H9 (cell line): Measurements from ENCODE around the gene CCT7. TPM values are rescaled to one million over a fixed set of nuclear protein-coding genes. Genes with fewer than 3 reads are reported as not detected.
"Not testable (repeated sequence)": the region's sequence is repeated elsewhere in the genome, so short reads cannot be mapped to it uniquely, and the experiment has no call there.

Source experiments
- DNase-seq: peaks from one replicate; pipeline ENCODE4 v3.0.0-alpha.2; 2017
- H2AFZ ChIP-seq: one replicate; pipeline ENCODE4 v1.6.1; 2013; ENCODE audit warnings: mild to moderate bottlenecking, low read length, control low read depth, moderate library complexity
- H2AK5ac ChIP-seq: 2 replicates; pipeline ENCODE4 v1.6.1; 2013; ENCODE audit warnings: low read length, control low read depth, mixed read lengths; ENCODE audit not compliant: insufficient read length
- H2BK120ac ChIP-seq: one replicate; pipeline ENCODE4 v1.6.1; 2013; ENCODE audit warnings: low read depth, mild to moderate bottlenecking, low read length, control low read depth, inconsistent platforms; ENCODE audit not compliant: poor library complexity, severe bottlenecking
- H2BK12ac ChIP-seq: 2 replicates; pipeline ENCODE4 v1.6.1; 2013; ENCODE audit warnings: low read length, control low read depth, mixed read lengths, low read depth; ENCODE audit not compliant: insufficient read length
- H2BK15ac ChIP-seq: 2 replicates; pipeline ENCODE4 v1.6.1; 2013; ENCODE audit warnings: low read depth, low read length, control low read depth
- H2BK20ac ChIP-seq: one replicate; pipeline ENCODE4 v1.6.1; 2013; ENCODE audit warnings: low read depth, mild to moderate bottlenecking, low read length, control low read depth, inconsistent platforms; ENCODE audit not compliant: poor library complexity, severe bottlenecking
- H2BK5ac ChIP-seq: 2 replicates; pipeline ENCODE4 v1.6.1; 2013; ENCODE audit warnings: low read length, control low read depth, mixed read lengths; ENCODE audit not compliant: insufficient read length
- H3K14ac ChIP-seq: 2 replicates; pipeline ENCODE4 v1.6.1; 2013; ENCODE audit warnings: low read length, control low read depth; ENCODE audit not compliant: insufficient read depth
- H3K18ac ChIP-seq: 2 replicates; pipeline ENCODE4 v1.6.1; 2013; ENCODE audit warnings: low read depth, mild to moderate bottlenecking, mixed read lengths, low read length, control low read depth; ENCODE audit not compliant: insufficient read length
- H3K23ac ChIP-seq: 2 replicates; pipeline ENCODE4 v1.6.1; 2013; ENCODE audit warnings: low read length, control low read depth, mixed read lengths, low read depth; ENCODE audit not compliant: insufficient read length
- H3K23me2 ChIP-seq: 2 replicates; pipeline ENCODE4 v1.6.1; 2013; ENCODE audit warnings: low read depth, mild to moderate bottlenecking, mixed read lengths, low read length, control low read depth; ENCODE audit not compliant: insufficient read length, poor library complexity, severe bottlenecking
- H3K27ac ChIP-seq: 2 replicates; pipeline ENCODE4 v1.5.1; 2013; ENCODE audit warnings: low read length, control low read depth, mixed read lengths, low read depth; ENCODE audit not compliant: insufficient read length
- H3K27me3 ChIP-seq: 2 replicates; pipeline ENCODE4 v1.6.1; 2013; ENCODE audit warnings: low read length, control low read depth, inconsistent platforms; ENCODE audit not compliant: insufficient read depth
- H3K4ac ChIP-seq: 2 replicates; pipeline ENCODE4 v1.6.1; 2013; ENCODE audit warnings: low read depth, mild to moderate bottlenecking, control low read depth, inconsistent platforms, low read length, moderate library complexity
- H3K4me1 ChIP-seq: 2 replicates; pipeline ENCODE4 v1.6.1; 2013; ENCODE audit warnings: low read length, control low read depth, inconsistent platforms; ENCODE audit not compliant: insufficient read depth
- H3K4me2 ChIP-seq: 2 replicates; pipeline ENCODE4 v1.6.1; 2013; ENCODE audit warnings: low read length, control low read depth, mixed read lengths; ENCODE audit not compliant: insufficient read length, insufficient read depth
- H3K56ac ChIP-seq: 2 replicates; pipeline ENCODE4 v1.6.1; 2013; ENCODE audit warnings: low read depth, mild to moderate bottlenecking, mixed read lengths, low read length, control low read depth; ENCODE audit not compliant: insufficient read length
- H3K79me1 ChIP-seq: 2 replicates; pipeline ENCODE4 v1.6.1; 2013; ENCODE audit warnings: low read depth, mild to moderate bottlenecking, moderate library complexity, low read length, control low read depth, inconsistent platforms; ENCODE audit not compliant: insufficient read depth, poor library complexity, severe bottlenecking
- H3K79me2 ChIP-seq: 2 replicates; pipeline ENCODE4 v1.6.1; 2013; ENCODE audit warnings: low read length, control low read depth, inconsistent platforms; ENCODE audit not compliant: insufficient read depth
- H3K9ac ChIP-seq: 2 replicates; pipeline ENCODE4 v1.6.1; 2013; ENCODE audit warnings: low read length, control low read depth, mixed read lengths; ENCODE audit not compliant: insufficient read length; ENCODE audit errors: extremely low read depth
- H3K9me3 ChIP-seq: one replicate; pipeline ENCODE4 v1.6.1; 2013; ENCODE audit warnings: low read depth, low read length, inconsistent platforms; ENCODE audit not compliant: control insufficient read depth
- H3T11ph ChIP-seq: one replicate; pipeline ENCODE4 v1.6.1; 2013; ENCODE audit warnings: mild to moderate bottlenecking, low read length, control low read depth, inconsistent platforms
- H4K20me1 ChIP-seq: one replicate; pipeline ENCODE4 v1.6.1; 2013; ENCODE audit not compliant: control insufficient read depth, insufficient read length, insufficient read depth
- H4K5ac ChIP-seq: 2 replicates; pipeline ENCODE4 v1.6.1; 2013; ENCODE audit warnings: low read depth, mild to moderate bottlenecking, mixed read lengths, low read length, control low read depth; ENCODE audit not compliant: insufficient read length
- H4K8ac ChIP-seq: replicated peaks from 2 replicates; pipeline ENCODE4 v1.6.1; 2013; ENCODE audit warnings: low read length, control low read depth, mixed read lengths, low read depth; ENCODE audit not compliant: insufficient read length
- H4K91ac ChIP-seq: 2 replicates; pipeline ENCODE4 v1.6.1; 2013; ENCODE audit warnings: low read depth, mild to moderate bottlenecking, moderate library complexity, mixed read lengths, low read length, control low read depth; ENCODE audit not compliant: insufficient read length
- H3K27ac Mint-ChIP-seq, 3 experiments: 2 replicates in 2 of 3; 3 replicates in 1 of 3; pipeline ENCODE4 v1.8.0; 2020 to 2021; ENCODE audit warnings: mixed read lengths in 3 of 3, mild to moderate bottlenecking in 1 of 3, moderate library complexity in 1 of 3
- H3K27me3 Mint-ChIP-seq: 2 replicates; pipeline ENCODE4 v1.8.0; 2021; ENCODE audit warnings: low read depth, mild to moderate bottlenecking, moderate library complexity, mixed read lengths
- H3K36me3 Mint-ChIP-seq, 3 experiments: 2 replicates in 2 of 3; 3 replicates in 1 of 3; pipeline ENCODE4 v1.8.0; 2020 to 2021; ENCODE audit warnings: low read depth in 3 of 3, mixed read lengths in 3 of 3; ENCODE audit not compliant: insufficient read depth in 1 of 3
- H3K4me1 Mint-ChIP-seq, 2 experiments: 2 replicates each; pipeline ENCODE4 v1.8.0; 2020; ENCODE audit warnings: mixed read lengths in 2 of 2
- H3K4me3 Mint-ChIP-seq, 2 experiments: 2 replicates in 1 of 2; 3 replicates in 1 of 2; pipeline ENCODE4 v1.8.0; 2020 to 2021; ENCODE audit warnings: mild to moderate bottlenecking in 2 of 2, mixed read lengths in 2 of 2, moderate library complexity in 1 of 2
- H3K9me3 Mint-ChIP-seq, 2 experiments: 2 replicates in 1 of 2; 3 replicates in 1 of 2; pipeline ENCODE4 v1.8.0; 2020; ENCODE audit warnings: mild to moderate bottlenecking in 2 of 2, mixed read lengths in 2 of 2, moderate library complexity in 1 of 2
- CTCF ChIP-seq: fragments of 200-600 bp; sonication (generic); conservative IDR thresholded peaks from 3 replicates; pipeline ENCODE4 v1.8.0; 2021; ENCODE audit warnings: antibody characterized with exemption, mild to moderate bottlenecking
- WGBS: extraction: QIAGEN DNeasy Blood & Tissue Kit; methylation state at CpG from one replicate; pipeline ENCODE4 v1.1.7; 2013; ENCODE audit warnings: missing lambda C conversion rate, low lambda C conversion rate, mixed read lengths; ENCODE audit not compliant: insufficient read length; ENCODE audit errors: extremely low coverage; 5-methylcytosine and 5-hydroxymethylcytosine counted together
- total RNA-seq: library from RNA; stranded (reverse); gene quantifications from 2 replicates; pipeline ENCODE4 v1.2.1, GENCODE V29; 2021

Gene CCT7
- total RNA-seq, 1 experiment from 2014 or later, result 500 TPM

DNA sequence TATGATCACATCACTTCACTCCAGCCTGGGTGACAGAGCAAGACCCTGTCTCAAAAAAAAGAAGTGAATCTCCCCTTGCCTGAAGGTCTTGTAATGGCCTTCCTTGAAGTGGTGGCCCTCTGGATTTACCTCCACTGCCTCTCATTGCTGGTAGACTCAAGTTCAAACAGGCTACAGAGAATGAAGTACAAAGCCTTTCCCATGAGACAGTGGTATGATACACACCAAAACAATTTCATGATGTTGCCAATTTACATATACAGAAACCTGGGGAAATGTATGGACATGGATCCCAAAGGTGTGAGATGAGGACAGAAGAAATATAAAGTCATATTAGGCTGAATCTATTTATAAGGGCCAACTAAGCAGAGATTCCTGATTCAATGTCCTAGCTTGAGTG lies 36.5 kb upstream of the CCT7 start:
- H3K27me3 ChIP-seq, result no peaks in the 10 kb centered on the region; the same call in 1 of the 2 replicates
- H3K14ac ChIP-seq, result no peak overlapping the region
- Mint-ChIP-seq H3K4me1 (peaks cover 8 to 10% of the 10 kb centered on the region in 2 experiments), H3K4me3 (no peak overlapping the region), H3K27ac (no peak overlapping the region), H3K36me3 (peaks cover 0 to 4% (median 0%) of the 10 kb centered on the region in 3 experiments; a peak in 1 of 7 replicates), H3K9me3 (peaks cover 4 to 5% of the 10 kb centered on the region in 2 experiments; a peak in 4 of 5 replicates), H3K27me3 (peaks cover 44% of the 10 kb centered on the region)
- H3K4me2 ChIP-seq, result no peak overlapping the region
- H2BK20ac ChIP-seq, result no peak overlapping the region
- no peak overlapping the region for H3K9ac ChIP-seq
- no peak overlapping the region for H3K56ac ChIP-seq
- no peak overlapping the region for H3K4ac ChIP-seq
- no peak overlapping the region for H2BK12ac ChIP-seq
- no peaks in the 10 kb centered on the region for H3K79me1 ChIP-seq
- H4K91ac ChIP-seq, result no peak overlapping the region
- H3K27ac ChIP-seq, result no peak overlapping the region
- H4K8ac ChIP-seq, result no peak overlapping the region
- H3K23ac ChIP-seq, result no peak overlapping the region
- no peak overlapping the region for H2BK15ac ChIP-seq
- no peaks in the 10 kb centered on the region for H3K4me1 ChIP-seq
- H2BK120ac ChIP-seq, result no peak overlapping the region
- H3T11ph ChIP-seq, result no peak overlapping the region
- H3K23me2 ChIP-seq, result no peaks in the 10 kb centered on the region
- no peaks in the 10 kb centered on the region for H4K20me1 ChIP-seq
- no peak overlapping the region for H2AK5ac ChIP-seq
- H2BK5ac ChIP-seq, result no peak overlapping the region
- H3K79me2 ChIP-seq, result no peaks in the 10 kb centered on the region
- no peak overlapping the region for H2AFZ ChIP-seq
- DNase-seq, result no peak
- H4K5ac ChIP-seq, result no peak overlapping the region
- H3K18ac ChIP-seq, result no peak overlapping the region
- TF ChIP-seq CTCF, result no peak
- H3K9me3 ChIP-seq, result no peaks in the 10 kb centered on the region

DNA sequence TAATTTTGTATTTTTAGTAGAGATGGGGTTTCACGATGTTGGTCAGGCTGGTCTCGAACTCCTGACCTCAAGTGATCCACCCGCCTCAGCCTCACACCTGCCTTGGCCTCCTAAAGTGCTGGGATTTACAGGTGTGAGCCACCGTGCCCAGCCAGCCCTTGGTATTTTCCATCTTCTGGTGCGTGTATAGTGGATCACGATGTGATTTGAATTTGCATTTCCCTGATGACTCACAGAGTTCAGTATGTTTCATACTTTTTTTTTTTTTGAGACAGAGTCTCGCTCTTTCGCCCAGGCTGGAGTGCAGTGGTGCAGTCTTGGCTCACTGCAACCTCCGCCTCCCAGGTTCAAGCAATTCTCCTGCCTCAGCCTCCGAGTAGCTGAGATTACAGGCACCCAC lies 33.8 kb upstream of the CCT7 start:
- not testable (repeated sequence) for H2BK5ac ChIP-seq, H4K8ac ChIP-seq, H2AFZ ChIP-seq, H2AK5ac ChIP-seq, H3K4me3 Mint-ChIP-seq, H3T11ph ChIP-seq, H2BK120ac ChIP-seq, H3K23me2 ChIP-seq, H3K23ac ChIP-seq, H2BK12ac ChIP-seq, H3K4me1 ChIP-seq, H3K4ac ChIP-seq, H3K9me3 Mint-ChIP-seq, H3K36me3 Mint-ChIP-seq, H3K79me1 ChIP-seq, H3K56ac ChIP-seq, H3K9me3 ChIP-seq, H3K9ac ChIP-seq, DNase-seq, H3K18ac ChIP-seq, H3K4me2 ChIP-seq, H2BK15ac ChIP-seq, H4K20me1 ChIP-seq, H4K91ac ChIP-seq, H3K27ac Mint-ChIP-seq, H3K14ac ChIP-seq, H4K5ac ChIP-seq, H3K79me2 ChIP-seq, H2BK20ac ChIP-seq, H3K27ac ChIP-seq
- Mint-ChIP-seq H3K4me1 (peaks cover 10 to 12% of the 10 kb centered on the region in 2 experiments), H3K27me3 (peaks cover 71% of the 10 kb centered on the region)
- WGBS, result no CpG with 5 or more reads among the region's 10 CpGs
- H3K27me3 ChIP-seq, result peaks cover 13% of the 10 kb centered on the region; the same call in 1 of the 2 replicates
